Measurements from ENCODE around the gene TBL2.
A peak's percentile ranks its signal among the peaks of the same experiment; 100 is the strongest.

The TBL2 gene

DNA sequence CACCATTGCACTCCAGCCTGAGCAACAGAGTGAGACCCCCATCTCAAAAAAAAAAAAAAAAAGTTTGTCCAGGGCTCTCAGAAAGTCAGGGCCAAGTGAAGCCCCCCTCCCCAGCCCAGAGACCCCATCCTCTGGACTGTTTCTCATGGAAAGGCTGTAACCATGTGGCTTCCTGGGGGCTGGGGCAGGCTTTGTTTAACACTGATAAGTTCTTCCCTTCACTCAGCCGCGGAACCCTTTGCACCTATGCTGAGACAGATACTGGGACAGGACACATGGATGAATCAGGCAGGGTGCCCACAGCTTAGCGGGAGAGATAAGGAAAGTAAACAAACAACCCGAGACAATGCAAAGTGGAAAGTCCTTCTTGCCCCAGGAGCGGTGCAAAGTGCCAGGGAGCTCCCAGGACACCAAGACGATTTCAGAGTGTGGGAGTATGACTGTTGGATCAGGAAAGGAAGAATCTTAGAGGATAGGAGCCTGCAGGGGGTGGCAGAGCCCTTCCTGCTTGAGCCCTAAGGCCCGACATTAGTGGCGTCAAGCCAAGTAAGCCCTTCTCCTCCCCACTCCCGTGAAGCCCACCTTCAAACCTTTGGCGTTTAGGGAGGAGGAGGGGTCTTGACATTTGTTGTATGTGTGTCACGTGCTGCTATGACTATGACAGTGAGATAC is 34.4 kb upstream of the TBL2 start (continued):
- TF ChIP-seq ZFHX2 (tag by site-specific recombination; conservative IDR thresholded peaks at IDR 0.05) (peak; percentile 57), ZNF175 (tag by site-specific recombination; IDR thresholded peaks at IDR 0.05) (no peak), BCL11A (tag by site-specific recombination; IDR thresholded peaks at IDR 0.05; ENCODE audit: low read depth) (no peak), ZNF23 (tag by site-specific recombination; IDR thresholded peaks at IDR 0.05; ENCODE audit: borderline replicate concordance) (no peak), ZNF629 (tag by site-specific recombination; IDR thresholded peaks at IDR 0.05) (peak; percentile 59), ZNF416 (tag by site-specific recombination; IDR thresholded peaks at IDR 0.05) (no peak), ZNF521 (tag by site-specific recombination; IDR thresholded peaks at IDR 0.05) (no peak), GFI1B (tag by site-specific recombination; IDR thresholded peaks at IDR 0.05) (no peak), SP3 (tag by site-specific recombination; IDR thresholded peaks at IDR 0.05) (no peak), SETDB1 (IDR thresholded peaks at IDR 0.05; ENCODE audit: insufficient read length, low read length) (no peak), ZNF248 (tag by site-specific recombination; IDR thresholded peaks at IDR 0.05) (no peak), GLI2 (tag by site-specific recombination; IDR thresholded peaks at IDR 0.05; ENCODE audit: borderline replicate concordance, low read depth) (no peak), ZNF37A (tag by site-specific recombination; IDR thresholded peaks at IDR 0.05) (no peak), WT1 (tag by site-specific recombination; IDR thresholded peaks at IDR 0.05) (no peak; the same call in 1 of the 2 replicates), ZNF292 (tag by site-specific recombination; IDR thresholded peaks at IDR 0.05; ENCODE audit: borderline replicate concordance, low read depth) (no peak), EGR2 (tag by site-specific recombination; IDR thresholded peaks at IDR 0.05; ENCODE audit: low read depth) (peak; percentile 41), ZBTB8A (tag by site-specific recombination; IDR thresholded peaks at IDR 0.05) (peak; percentile 85), ZNF121 (tag by site-specific recombination; IDR thresholded peaks at IDR 0.05) (no peak), ZSCAN16 (tag by site-specific recombination; IDR thresholded peaks at IDR 0.05) (no peak), TRIM28 (IDR thresholded peaks at IDR 0.05; ENCODE audit: borderline replicate concordance, low read length) (no peak), ZNF626 (tag by site-specific recombination; IDR thresholded peaks at IDR 0.05) (no peak), ZBTB7A (tag by site-specific recombination; IDR thresholded peaks at IDR 0.05; ENCODE audit: low read depth) (no peak), PRDM1 (tag by site-specific recombination; IDR thresholded peaks at IDR 0.05) (no peak), ZBTB17 (tag by site-specific recombination; IDR thresholded peaks at IDR 0.05) (peak; percentile 98), ZNF571 (tag by site-specific recombination; IDR thresholded peaks at IDR 0.05) (no peak), ZNF146 (tag by site-specific recombination; IDR thresholded peaks at IDR 0.05) (no peak), ZNF335 (tag by site-specific recombination; conservative IDR thresholded peaks at IDR 0.05) (no peak), ZBTB20 (tag by site-specific recombination; IDR thresholded peaks at IDR 0.05) (no peak), YY1 (tag by site-specific recombination; IDR thresholded peaks at IDR 0.05) (no peak), ZNF530 (tag by site-specific recombination; IDR thresholded peaks at IDR 0.05; ENCODE audit: low read depth) (no peak), ZSCAN30 (tag by site-specific recombination; IDR thresholded peaks at IDR 0.05) (no peak), ZNF791 (tag by site-specific recombination; IDR thresholded peaks at IDR 0.05) (no peak)
- TF ChIP-seq, protein P1, sequence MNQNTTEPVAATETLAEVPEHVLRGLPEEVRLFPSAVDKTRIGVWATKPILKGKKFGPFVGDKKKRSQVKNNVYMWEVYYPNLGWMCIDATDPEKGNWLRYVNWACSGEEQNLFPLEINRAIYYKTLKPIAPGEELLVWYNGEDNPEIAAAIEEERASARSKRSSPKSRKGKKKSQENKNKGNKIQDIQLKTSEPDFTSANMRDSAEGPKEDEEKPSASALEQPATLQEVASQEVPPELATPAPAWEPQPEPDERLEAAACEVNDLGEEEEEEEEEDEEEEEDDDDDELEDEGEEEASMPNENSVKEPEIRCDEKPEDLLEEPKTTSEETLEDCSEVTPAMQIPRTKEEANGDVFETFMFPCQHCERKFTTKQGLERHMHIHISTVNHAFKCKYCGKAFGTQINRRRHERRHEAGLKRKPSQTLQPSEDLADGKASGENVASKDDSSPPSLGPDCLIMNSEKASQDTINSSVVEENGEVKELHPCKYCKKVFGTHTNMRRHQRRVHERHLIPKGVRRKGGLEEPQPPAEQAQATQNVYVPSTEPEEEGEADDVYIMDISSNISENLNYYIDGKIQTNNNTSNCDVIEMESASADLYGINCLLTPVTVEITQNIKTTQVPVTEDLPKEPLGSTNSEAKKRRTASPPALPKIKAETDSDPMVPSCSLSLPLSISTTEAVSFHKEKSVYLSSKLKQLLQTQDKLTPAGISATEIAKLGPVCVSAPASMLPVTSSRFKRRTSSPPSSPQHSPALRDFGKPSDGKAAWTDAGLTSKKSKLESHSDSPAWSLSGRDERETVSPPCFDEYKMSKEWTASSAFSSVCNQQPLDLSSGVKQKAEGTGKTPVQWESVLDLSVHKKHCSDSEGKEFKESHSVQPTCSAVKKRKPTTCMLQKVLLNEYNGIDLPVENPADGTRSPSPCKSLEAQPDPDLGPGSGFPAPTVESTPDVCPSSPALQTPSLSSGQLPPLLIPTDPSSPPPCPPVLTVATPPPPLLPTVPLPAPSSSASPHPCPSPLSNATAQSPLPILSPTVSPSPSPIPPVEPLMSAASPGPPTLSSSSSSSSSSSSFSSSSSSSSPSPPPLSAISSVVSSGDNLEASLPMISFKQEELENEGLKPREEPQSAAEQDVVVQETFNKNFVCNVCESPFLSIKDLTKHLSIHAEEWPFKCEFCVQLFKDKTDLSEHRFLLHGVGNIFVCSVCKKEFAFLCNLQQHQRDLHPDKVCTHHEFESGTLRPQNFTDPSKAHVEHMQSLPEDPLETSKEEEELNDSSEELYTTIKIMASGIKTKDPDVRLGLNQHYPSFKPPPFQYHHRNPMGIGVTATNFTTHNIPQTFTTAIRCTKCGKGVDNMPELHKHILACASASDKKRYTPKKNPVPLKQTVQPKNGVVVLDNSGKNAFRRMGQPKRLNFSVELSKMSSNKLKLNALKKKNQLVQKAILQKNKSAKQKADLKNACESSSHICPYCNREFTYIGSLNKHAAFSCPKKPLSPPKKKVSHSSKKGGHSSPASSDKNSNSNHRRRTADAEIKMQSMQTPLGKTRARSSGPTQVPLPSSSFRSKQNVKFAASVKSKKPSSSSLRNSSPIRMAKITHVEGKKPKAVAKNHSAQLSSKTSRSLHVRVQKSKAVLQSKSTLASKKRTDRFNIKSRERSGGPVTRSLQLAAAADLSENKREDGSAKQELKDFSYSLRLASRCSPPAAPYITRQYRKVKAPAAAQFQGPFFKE (tag by site-specific recombination; IDR thresholded peaks at IDR 0.05; ENCODE audit: borderline replicate concordance): no peak
- TF ChIP-seq, protein P2, sequence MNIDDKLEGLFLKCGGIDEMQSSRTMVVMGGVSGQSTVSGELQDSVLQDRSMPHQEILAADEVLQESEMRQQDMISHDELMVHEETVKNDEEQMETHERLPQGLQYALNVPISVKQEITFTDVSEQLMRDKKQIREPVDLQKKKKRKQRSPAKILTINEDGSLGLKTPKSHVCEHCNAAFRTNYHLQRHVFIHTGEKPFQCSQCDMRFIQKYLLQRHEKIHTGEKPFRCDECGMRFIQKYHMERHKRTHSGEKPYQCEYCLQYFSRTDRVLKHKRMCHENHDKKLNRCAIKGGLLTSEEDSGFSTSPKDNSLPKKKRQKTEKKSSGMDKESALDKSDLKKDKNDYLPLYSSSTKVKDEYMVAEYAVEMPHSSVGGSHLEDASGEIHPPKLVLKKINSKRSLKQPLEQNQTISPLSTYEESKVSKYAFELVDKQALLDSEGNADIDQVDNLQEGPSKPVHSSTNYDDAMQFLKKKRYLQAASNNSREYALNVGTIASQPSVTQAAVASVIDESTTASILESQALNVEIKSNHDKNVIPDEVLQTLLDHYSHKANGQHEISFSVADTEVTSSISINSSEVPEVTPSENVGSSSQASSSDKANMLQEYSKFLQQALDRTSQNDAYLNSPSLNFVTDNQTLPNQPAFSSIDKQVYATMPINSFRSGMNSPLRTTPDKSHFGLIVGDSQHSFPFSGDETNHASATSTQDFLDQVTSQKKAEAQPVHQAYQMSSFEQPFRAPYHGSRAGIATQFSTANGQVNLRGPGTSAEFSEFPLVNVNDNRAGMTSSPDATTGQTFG (tag by site-specific recombination; IDR thresholded peaks at IDR 0.05; ENCODE audit: borderline replicate concordance): no peak
